GM12878 (cell line): ENCODE data around the gene SPATA32. TPM values are rescaled to one million over a fixed set of nuclear protein-coding genes. Genes with fewer than 3 reads are reported as not detected.

Source experiments
- BHLHE40 ChIP-seq, 2 experiments: fragments of 450-650 bp in 1 of 2; IDR thresholded peaks; 2 replicates each; pipeline ENCODE4 v1.6.1; 2011 to 2017; ENCODE audit warnings: low read depth in 2 of 2, borderline replicate concordance in 1 of 2, improper control_type of control experiment in 1 of 2, low read length in 1 of 2, mild to moderate bottlenecking in 1 of 2
- BRCA1 ChIP-seq: IDR thresholded peaks from 2 replicates; pipeline ENCODE4 v1.6.1; 2011; ENCODE audit warnings: low read depth, low read length, improper control_type of control experiment
- CBFB ChIP-seq: IDR thresholded peaks from 2 replicates; pipeline ENCODE4 v1.6.1; 2016; ENCODE audit warnings: antibody characterized with exemption, low read depth
- E2F8 ChIP-seq: fragments of 450-650 bp; IDR thresholded peaks from 2 replicates; pipeline ENCODE4 v1.6.1; 2018; ENCODE audit warnings: mild to moderate bottlenecking, low read depth, moderate library complexity; ENCODE audit not compliant: partially characterized antibody
- EED ChIP-seq: sonication (generic); IDR thresholded peaks from 2 replicates; pipeline ENCODE4 v1.6.1; 2016; ENCODE audit warnings: antibody characterized with exemption, low read depth
- MAX ChIP-seq: IDR thresholded peaks from 2 replicates; pipeline ENCODE4 v1.6.1; 2012; ENCODE audit warnings: low read depth, low read length, improper control_type of control experiment
- MTA3 ChIP-seq: IDR thresholded peaks from 2 replicates; pipeline ENCODE4 v1.6.1; 2012; ENCODE audit warnings: low read length, inconsistent platforms, borderline replicate concordance
- MYC ChIP-seq: IDR thresholded peaks from 2 replicates; pipeline ENCODE4 v1.6.1; 2011; ENCODE audit warnings: mild to moderate bottlenecking, low read length, moderate library complexity, inconsistent platforms; ENCODE audit not compliant: insufficient read depth, insufficient replicate concordance, insufficient read length, severe bottlenecking
- NBN ChIP-seq: fragments of 450-650 bp; IDR thresholded peaks from 2 replicates; pipeline ENCODE4 v1.6.1; 2016
- NRF1 ChIP-seq: conservative IDR thresholded peaks from 2 replicates; pipeline ENCODE4 v1.6.1; 2011; ENCODE audit warnings: mild to moderate bottlenecking, low read depth, low read length, improper control_type of control experiment
- PAX8 ChIP-seq: fragments of 450-650 bp; IDR thresholded peaks from 2 replicates; pipeline ENCODE4 v1.6.1; 2017; ENCODE audit warnings: mild to moderate bottlenecking, moderate library complexity
- POU2F2 ChIP-seq: IDR thresholded peaks from 3 replicates; pipeline ENCODE4 v1.6.1; 2011; ENCODE audit warnings: low read depth, mild to moderate bottlenecking, low read length, borderline replicate concordance
- RUNX3 ChIP-seq: IDR thresholded peaks from 2 replicates; pipeline ENCODE4 v1.6.1; 2012; ENCODE audit warnings: low read length, inconsistent platforms
- SIN3A ChIP-seq: IDR thresholded peaks from 2 replicates; pipeline ENCODE4 v1.6.1; 2012; ENCODE audit warnings: low read depth, low read length, improper control_type of control experiment
- SMAD1 ChIP-seq: fragments of 450-650 bp; IDR thresholded peaks from 2 replicates; pipeline ENCODE4 v1.6.1; 2018; ENCODE audit warnings: mild to moderate bottlenecking, low read depth; ENCODE audit not compliant: partially characterized antibody
- STAT3 ChIP-seq: IDR thresholded peaks from 2 replicates; pipeline ENCODE4 v1.6.1; 2011; ENCODE audit warnings: low read depth, low read length, improper control_type of control experiment
- TARDBP ChIP-seq: IDR thresholded peaks from 2 replicates; pipeline ENCODE4 v1.6.1; 2016; ENCODE audit warnings: borderline replicate concordance
- TCF3 ChIP-seq: IDR thresholded peaks from 2 replicates; pipeline ENCODE4 v1.6.1; 2012; ENCODE audit warnings: low read depth, mild to moderate bottlenecking, low read length, borderline replicate concordance; ENCODE audit not compliant: insufficient read depth
- TCF7 ChIP-seq: IDR thresholded peaks from 2 replicates; pipeline ENCODE4 v1.6.1; 2014; ENCODE audit warnings: antibody characterized with exemption, borderline replicate concordance
- ZBTB4 ChIP-seq: fragments of 450-650 bp; formaldehyde crosslinking; IDR thresholded peaks from 2 replicates; pipeline ENCODE4 v1.4.0; 2022; ENCODE audit warnings: mild to moderate bottlenecking, moderate library complexity
- ZNF592 ChIP-seq: fragments of 450-650 bp; IDR thresholded peaks from 2 replicates; pipeline ENCODE4 v1.6.1; 2017; ENCODE audit warnings: mild to moderate bottlenecking, moderate library complexity
- polyA plus RNA-seq, 11 experiments: library from polyadenylated mRNA; depleted of rRNA in 4 of 11; unstranded in 6 of 11; stranded (reverse) in 5 of 11; fragments of >200 nt; fragmentation: Nextera tagmentation in 4 of 11; fragmentation: Illumina TruSeq in 1 of 11; extraction: Ambion mirVana in 4 of 11; extraction: Trizol in 1 of 11; gene quantifications; 1 replicate in 1 of 11; 2 replicates in 10 of 11; pipeline versions ENCODE4 v1.2.1 to v1.2.3, GENCODE V29; 2011 to 2016; ENCODE audit warnings: inconsistent platforms in 2 of 11, missing spikeins in 2 of 11, low read depth in 1 of 11
- total RNA-seq, 4 experiments: library from RNA; depleted of rRNA in 3 of 4; stranded (reverse); fragments of >200 nt in 3 of 4; fragmentation: Illumina TruSeq in 1 of 4; extraction: Trizol in 1 of 4; gene quantifications; 2 replicates each; pipeline versions ENCODE4 v1.2.1 to v1.2.3, GENCODE V29; 2013 to 2021

SPATA32 gene
- total and polyA plus RNA-seq, 10 of the 15 experiments (the other 5 are each of a cell fraction or from before 2014, with no cell fraction given), result 0.03 to 0.35 (median 0.11) TPM; not detected in 3

GRCh38 chr17:45302649-45303173 is 40.8 kb upstream of the SPATA32 start (continued):
- peak; percentile 49; the same call in 1 of the 2 replicates for TF ChIP-seq MAX
- TF ChIP-seq RUNX3, result peak; percentile 92
- no peak for TF ChIP-seq MTA3
- TF ChIP-seq NBN, result 0 out of 2 replicates have a peak, but pooled peaks have one; percentile 57
- TF ChIP-seq BHLHE40 (IDR thresholded peaks at IDR 0.05; ENCODE audit: borderline replicate concordance in 1 of 2, low read depth in 2 of 2, low read length in 1 of 2), result peak; percentile 82 to 90
- no peak for TF ChIP-seq ZBTB4
- no peak for TF ChIP-seq SIN3A
- TF ChIP-seq EED, result peak; percentile 96
- TF ChIP-seq STAT3, result no peak
- TF ChIP-seq TARDBP, result peak; percentile 71; the same call in 1 of the 2 replicates
- TF ChIP-seq PAX8, result no peak
- no peak for TF ChIP-seq MYC
- TF ChIP-seq SMAD1, result no peak
- TF ChIP-seq E2F8, result no peak
- no peak for TF ChIP-seq NRF1
- peak; percentile 80; the same call in 1 of the 3 replicates for TF ChIP-seq POU2F2
- peak; percentile 61; the same call in 1 of the 2 replicates for TF ChIP-seq TCF3
- peak; percentile 61; the same call in 1 of the 2 replicates for TF ChIP-seq TCF7
- no peak for TF ChIP-seq BRCA1
- no peak for TF ChIP-seq ZNF592
- TF ChIP-seq CBFB, result peak; percentile 69; the same call in 1 of the 2 replicates
